Mesothelial cell of epicardium (in vitro differentiated cells): ENCODE measurements around the gene CARD18. TPM values are rescaled to one million over a fixed set of nuclear protein-coding genes. Genes with fewer than 3 reads are reported as not detected.

Experiments
- DNase-seq, 2 experiments: peaks; one replicate each; pipeline ENCODE4 v3.0.0; 2021; ENCODE audit warnings: low spot score in 2 of 2; ENCODE audit not compliant: unreplicated experiment in 2 of 2
- H3K27ac Mint-ChIP-seq: 2 replicates; pipeline ENCODE4 v1.8.0; 2021; ENCODE audit warnings: mixed read lengths
- H3K27me3 Mint-ChIP-seq: 2 replicates; pipeline ENCODE4 v1.8.0; 2021; ENCODE audit warnings: low read depth, mixed read lengths
- H3K36me3 Mint-ChIP-seq: 2 replicates; pipeline ENCODE4 v1.8.0; 2021; ENCODE audit warnings: mixed read lengths
- H3K4me1 Mint-ChIP-seq: 2 replicates; pipeline ENCODE4 v1.8.0; 2021; ENCODE audit warnings: mixed read lengths
- H3K4me3 Mint-ChIP-seq: 2 replicates; pipeline ENCODE4 v1.8.0; 2021; ENCODE audit warnings: mild to moderate bottlenecking, moderate library complexity, mixed read lengths
- H3K9me3 Mint-ChIP-seq: 2 replicates; pipeline ENCODE4 v1.8.0; 2021; ENCODE audit warnings: mixed read lengths
- CTCF ChIP-seq: fragments of 200-600 bp; sonication (generic); IDR thresholded peaks from one replicate; pipeline ENCODE4 v1.5.0; 2021; ENCODE audit warnings: antibody characterized with exemption; ENCODE audit not compliant: unreplicated experiment
- total RNA-seq: library from RNA; stranded (reverse); gene quantifications from 3 replicates; pipeline ENCODE4 v1.2.1, GENCODE V29; 2021

CARD18 gene
- total RNA-seq, 1 donor from 2014 or later, result not detected

GRCh38 chr11:105092256-105093239 lies 47.0 kb downstream of the CARD18 start:
- H3K4me1 Mint-ChIP-seq, result peaks cover 7% of the 10 kb centered on the region
- H3K27me3 Mint-ChIP-seq, result no peaks in the 10 kb centered on the region
- TF ChIP-seq CTCF, result no peak
- peaks cover 4% of the 10 kb centered on the region for H3K9me3 Mint-ChIP-seq
- H3K27ac Mint-ChIP-seq, result no peak overlapping the region
- no peak for DNase-seq
- no peaks in the 10 kb centered on the region for H3K36me3 Mint-ChIP-seq
- H3K4me3 Mint-ChIP-seq, result no peak overlapping the region

Other genes starting within 250 kb of the CARD18 start
- not detected in 3 replicates for gene CASP12, start 241.3 kb downstream of the CARD18 start, total RNA-seq
- gene CASP4, start 171.2 kb downstream of the CARD18 start, total RNA-seq, result 19.0 to 21.4 TPM (median 19.4 TPM) in 3 replicates
- not detected in 3 replicates for gene CASP5, start 116.6 kb downstream of the CARD18 start, total RNA-seq
- 2.7 to 4.9 TPM (median 2.8 TPM) in 3 replicates for gene CASP1, start 104.6 kb downstream of the CARD18 start, total RNA-seq
- gene CARD16, start 94.4 kb downstream of the CARD18 start, total RNA-seq, result 1.5 to 2.3 TPM (median 1.6 TPM) in 3 replicates